Tibial nerve (tissue), 3 donors: ENCODE results near the gene ROBO1.

Source experiments
- CTCF ChIP-seq, 5 experiments: fragments of 200-600 bp in 3 of 5; fragments of 450-650 bp in 2 of 5; sonication (generic) in 3 of 5; IDR thresholded peaks; one replicate each; pipeline ENCODE4 v1.5.1; 2016 to 2019; ENCODE audit warnings: antibody characterized with exemption in 5 of 5, mild to moderate bottlenecking in 3 of 5, moderate library complexity in 2 of 5
- POLR2A ChIP-seq, 2 donors: fragments of 450-650 bp; IDR thresholded peaks; one replicate each; pipeline ENCODE4 v1.6.1; 2017; ENCODE audit warnings: antibody characterized with exemption in 2 of 2, mild to moderate bottlenecking in 2 of 2, moderate library complexity in 2 of 2

DNA sequence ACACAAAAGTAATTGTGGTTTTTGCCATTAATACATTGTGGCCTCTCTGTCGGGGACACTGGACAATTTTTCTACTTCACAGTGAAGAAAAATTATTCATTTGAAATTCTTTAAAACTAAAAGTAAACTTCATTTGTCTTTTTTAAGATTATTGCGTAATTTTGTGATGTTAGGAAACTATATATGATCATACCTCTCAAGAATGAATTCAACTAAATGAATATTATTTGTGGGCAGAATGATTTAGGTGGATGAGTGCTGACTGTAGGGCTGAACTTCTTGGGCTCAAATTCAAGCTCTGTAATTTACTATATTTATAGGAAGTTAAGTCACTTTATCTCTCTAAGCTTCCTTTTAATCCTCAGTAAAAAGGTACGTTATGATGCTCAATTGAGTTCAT is 441.2 kb downstream of the ROBO1 start:
- TF ChIP-seq CTCF (IDR thresholded peaks at IDR 0.05), result no peak
- TF ChIP-seq POLR2A (IDR thresholded peaks at IDR 0.05), result no peak
